ENCODE results near the gene AIFM3.

AIFM3 gene

DNA sequence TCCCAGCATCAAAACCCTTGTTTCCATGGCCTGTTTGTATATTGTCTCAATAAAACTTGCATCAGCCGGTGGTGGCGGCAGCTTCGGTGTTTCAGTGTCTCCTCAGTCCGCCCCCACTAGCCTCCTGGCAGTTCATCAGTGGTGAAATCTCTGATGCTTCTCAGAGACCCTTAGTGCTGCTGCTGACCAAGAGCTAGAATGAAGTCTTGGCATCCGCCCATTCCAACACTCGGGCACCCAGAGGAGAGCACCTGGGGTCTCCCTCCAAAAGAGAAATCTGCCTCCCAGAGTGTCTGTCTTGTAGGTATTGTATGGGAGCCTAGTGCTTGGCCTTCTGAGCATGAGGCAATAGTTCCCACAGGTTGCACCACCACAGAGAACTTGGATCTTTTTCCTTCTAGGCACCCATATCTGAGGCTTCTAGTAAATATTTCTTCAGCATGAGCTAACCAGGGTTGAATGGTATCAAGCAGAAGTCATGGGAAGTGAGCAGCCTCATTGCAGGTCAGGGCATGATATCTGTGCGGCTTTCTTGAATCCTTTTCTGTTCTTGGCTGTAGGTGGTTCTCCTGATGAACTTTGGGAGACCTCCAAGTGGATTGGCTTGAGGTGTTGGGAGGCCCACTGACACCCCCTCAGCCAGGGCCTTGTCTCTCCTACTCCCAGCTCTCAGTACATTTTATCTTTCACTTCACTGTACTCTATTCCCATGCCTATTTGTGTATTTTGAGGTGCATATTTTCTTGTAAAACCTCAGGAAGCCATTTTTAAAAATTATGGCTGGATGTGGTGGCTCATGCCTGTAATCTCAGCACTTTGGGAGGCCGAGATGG is 13.2 kb upstream of the AIFM3 start:
- no peak overlapping the region for H3K27ac ChIP-seq (ENCODE audit: low read length)
- peaks cover 52% of the 10 kb centered on the region for H3K36me3 ChIP-seq (ENCODE audit: insufficient read depth, low read length)
- H3K9me3 ChIP-seq (ENCODE audit: insufficient read depth, low read length, severe bottlenecking) = no peaks in the 10 kb centered on the region
- H3K4me2 ChIP-seq (ENCODE audit: insufficient read depth, low read length) = no peak overlapping the region
- H4K20me1 ChIP-seq (ENCODE audit: insufficient read depth, low read length) = peaks cover 62% of the 10 kb centered on the region
- TF ChIP-seq, protein P1, sequence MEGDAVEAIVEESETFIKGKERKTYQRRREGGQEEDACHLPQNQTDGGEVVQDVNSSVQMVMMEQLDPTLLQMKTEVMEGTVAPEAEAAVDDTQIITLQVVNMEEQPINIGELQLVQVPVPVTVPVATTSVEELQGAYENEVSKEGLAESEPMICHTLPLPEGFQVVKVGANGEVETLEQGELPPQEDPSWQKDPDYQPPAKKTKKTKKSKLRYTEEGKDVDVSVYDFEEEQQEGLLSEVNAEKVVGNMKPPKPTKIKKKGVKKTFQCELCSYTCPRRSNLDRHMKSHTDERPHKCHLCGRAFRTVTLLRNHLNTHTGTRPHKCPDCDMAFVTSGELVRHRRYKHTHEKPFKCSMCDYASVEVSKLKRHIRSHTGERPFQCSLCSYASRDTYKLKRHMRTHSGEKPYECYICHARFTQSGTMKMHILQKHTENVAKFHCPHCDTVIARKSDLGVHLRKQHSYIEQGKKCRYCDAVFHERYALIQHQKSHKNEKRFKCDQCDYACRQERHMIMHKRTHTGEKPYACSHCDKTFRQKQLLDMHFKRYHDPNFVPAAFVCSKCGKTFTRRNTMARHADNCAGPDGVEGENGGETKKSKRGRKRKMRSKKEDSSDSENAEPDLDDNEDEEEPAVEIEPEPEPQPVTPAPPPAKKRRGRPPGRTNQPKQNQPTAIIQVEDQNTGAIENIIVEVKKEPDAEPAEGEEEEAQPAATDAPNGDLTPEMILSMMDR (IDR thresholded peaks at IDR 0.05; ENCODE audit: borderline replicate concordance, extremely low read depth, low read length, poor library complexity, severe bottlenecking) = no peak
- no peak for TF ChIP-seq EZH2 (IDR thresholded peaks at IDR 0.05; ENCODE audit: borderline replicate concordance, low read depth, low read length, severe bottlenecking)
- no peak overlapping the region for H3K4me3 ChIP-seq (ENCODE audit: low read depth in 1 of 2, low read length in 2 of 2)
- H2AFZ ChIP-seq (ENCODE audit: low read depth, low read length) = no peak overlapping the region
- no peak overlapping the region for H3K9ac ChIP-seq (ENCODE audit: low read depth, low read length)
- no peaks in the 10 kb centered on the region for H3K4me1 ChIP-seq (ENCODE audit: insufficient read depth, low read length)
- peaks cover 29% of the 10 kb centered on the region for H3K79me2 ChIP-seq (ENCODE audit: insufficient read depth, low read length)
- no peak for DNase-seq
- H3K27me3 ChIP-seq (ENCODE audit: insufficient read depth, low read length, poor library complexity) = no peaks in the 10 kb centered on the region
- no peak for ATAC-seq (ENCODE audit: insufficient read depth, low read depth)

DNA sequence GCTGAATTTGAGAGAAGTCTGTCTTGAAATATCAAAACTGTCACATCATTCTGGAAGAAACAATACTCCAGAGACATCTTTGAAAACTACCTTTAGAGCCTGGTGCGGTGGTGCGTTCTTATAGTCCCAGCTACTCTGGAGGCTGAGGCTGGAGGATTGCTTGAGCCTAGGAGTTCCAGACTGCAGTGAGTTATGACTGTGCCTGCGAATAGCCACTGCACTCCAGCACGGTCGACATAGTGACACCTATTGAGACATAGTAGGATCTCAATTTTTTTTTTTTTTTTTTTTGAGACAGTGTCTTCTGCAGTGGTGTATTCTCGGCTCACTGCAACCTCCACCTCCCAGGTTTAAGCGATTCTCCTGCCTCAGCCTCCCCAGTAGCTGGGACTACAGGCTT is 11.5 kb upstream of the AIFM3 start:
- no peak overlapping the region for H2AFZ ChIP-seq (ENCODE audit: low read depth, low read length)
- peaks cover 14% of the 10 kb centered on the region for H3K79me2 ChIP-seq (ENCODE audit: insufficient read depth, low read length)
- no peaks in the 10 kb centered on the region for H3K4me1 ChIP-seq (ENCODE audit: insufficient read depth, low read length)
- peaks cover 36% of the 10 kb centered on the region for H3K36me3 ChIP-seq (ENCODE audit: insufficient read depth, low read length)
- DNase-seq = no peak
- peaks cover 46% of the 10 kb centered on the region for H4K20me1 ChIP-seq (ENCODE audit: insufficient read depth, low read length)
- no peak overlapping the region for H3K4me2 ChIP-seq (ENCODE audit: insufficient read depth, low read length)
- H3K9ac ChIP-seq (ENCODE audit: low read depth, low read length) = no peak overlapping the region
- no peak overlapping the region for H3K27ac ChIP-seq (ENCODE audit: low read length)
- no peak for TF ChIP-seq EZH2 (IDR thresholded peaks at IDR 0.05; ENCODE audit: borderline replicate concordance, low read depth, low read length, severe bottlenecking)
- TF ChIP-seq, protein P1 (IDR thresholded peaks at IDR 0.05; ENCODE audit: borderline replicate concordance, extremely low read depth, low read length, poor library complexity, severe bottlenecking) = no peak
- 0 out of 3 replicates have a peak, but pooled peaks have one; percentile 22 for ATAC-seq (ENCODE audit: insufficient read depth, low read depth)
- no peaks in the 10 kb centered on the region for H3K27me3 ChIP-seq (ENCODE audit: insufficient read depth, low read length, poor library complexity)
- no peak overlapping the region for H3K4me3 ChIP-seq (ENCODE audit: low read depth in 1 of 2, low read length in 2 of 2)
- no peaks in the 10 kb centered on the region for H3K9me3 ChIP-seq (ENCODE audit: insufficient read depth, low read length, severe bottlenecking)

DNA sequence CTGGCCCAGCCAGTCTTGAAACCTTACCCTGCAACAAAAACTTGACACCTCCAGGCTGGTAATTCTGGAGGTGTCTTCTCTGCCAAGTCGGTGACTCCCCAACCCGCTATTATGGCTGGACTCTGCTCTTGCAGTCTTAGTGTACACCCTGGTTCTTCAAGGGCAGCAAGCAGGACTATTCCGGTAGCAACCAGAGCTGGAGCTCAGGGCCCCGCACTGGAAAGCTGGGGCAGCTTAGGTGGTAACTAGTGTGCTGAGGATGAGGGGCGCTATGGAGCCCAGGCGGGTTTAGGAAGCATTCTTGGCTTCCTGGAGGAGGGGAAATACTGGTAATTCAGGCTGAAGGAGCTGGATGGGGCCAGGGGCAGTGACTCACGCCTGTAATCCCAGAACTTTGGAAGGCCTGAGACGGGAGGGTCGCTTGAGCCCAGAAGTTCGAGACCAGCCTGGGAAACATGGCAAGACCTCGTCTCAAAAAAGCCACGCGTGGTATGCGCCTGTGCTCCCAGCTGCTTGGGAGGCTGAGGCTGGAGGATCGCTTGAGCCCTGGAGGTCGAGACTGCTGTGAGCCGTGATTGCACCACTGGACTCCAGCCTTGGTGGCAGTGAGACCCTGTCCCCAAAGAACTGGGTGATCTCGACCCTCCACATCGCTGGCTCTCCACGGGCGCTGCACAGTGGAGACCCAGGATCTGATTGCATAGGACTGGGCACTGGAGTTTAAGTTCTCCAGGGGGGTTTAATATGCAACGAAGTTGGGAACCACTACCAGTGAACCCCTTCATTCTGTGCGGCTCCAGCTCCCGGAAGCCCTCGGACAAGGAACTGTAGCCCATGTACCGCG is 10.6 kb upstream of the AIFM3 start:
- no peaks in the 10 kb centered on the region for H3K27me3 ChIP-seq (ENCODE audit: insufficient read depth, low read length, poor library complexity)
- no peak overlapping the region for H2AFZ ChIP-seq (ENCODE audit: low read depth, low read length)
- H3K9ac ChIP-seq (ENCODE audit: low read depth, low read length) = no peak overlapping the region
- no peaks in the 10 kb centered on the region for H3K9me3 ChIP-seq (ENCODE audit: insufficient read depth, low read length, severe bottlenecking)
- H3K4me3 ChIP-seq (ENCODE audit: low read depth in 1 of 2, low read length in 2 of 2) = no peak overlapping the region
- H3K4me2 ChIP-seq (ENCODE audit: insufficient read depth, low read length) = no peak overlapping the region
- peaks cover 37% of the 10 kb centered on the region for H4K20me1 ChIP-seq (ENCODE audit: insufficient read depth, low read length)
- ATAC-seq (ENCODE audit: insufficient read depth, low read depth) (no peak; the same call in 2 of the 3 replicates), DNase-seq (no peak)
- H3K79me2 ChIP-seq (ENCODE audit: insufficient read depth, low read length) = peaks cover 5% of the 10 kb centered on the region
- no peaks in the 10 kb centered on the region for H3K4me1 ChIP-seq (ENCODE audit: insufficient read depth, low read length)
- H3K36me3 ChIP-seq (ENCODE audit: insufficient read depth, low read length) = peaks cover 26% of the 10 kb centered on the region
- H3K27ac ChIP-seq (ENCODE audit: low read length) = no peak overlapping the region
- TF ChIP-seq, protein P1 (IDR thresholded peaks at IDR 0.05; ENCODE audit: borderline replicate concordance, extremely low read depth, low read length, poor library complexity, severe bottlenecking) = no peak
